Measurements from ENCODE around the gene ADK.

ADK gene

DNA sequence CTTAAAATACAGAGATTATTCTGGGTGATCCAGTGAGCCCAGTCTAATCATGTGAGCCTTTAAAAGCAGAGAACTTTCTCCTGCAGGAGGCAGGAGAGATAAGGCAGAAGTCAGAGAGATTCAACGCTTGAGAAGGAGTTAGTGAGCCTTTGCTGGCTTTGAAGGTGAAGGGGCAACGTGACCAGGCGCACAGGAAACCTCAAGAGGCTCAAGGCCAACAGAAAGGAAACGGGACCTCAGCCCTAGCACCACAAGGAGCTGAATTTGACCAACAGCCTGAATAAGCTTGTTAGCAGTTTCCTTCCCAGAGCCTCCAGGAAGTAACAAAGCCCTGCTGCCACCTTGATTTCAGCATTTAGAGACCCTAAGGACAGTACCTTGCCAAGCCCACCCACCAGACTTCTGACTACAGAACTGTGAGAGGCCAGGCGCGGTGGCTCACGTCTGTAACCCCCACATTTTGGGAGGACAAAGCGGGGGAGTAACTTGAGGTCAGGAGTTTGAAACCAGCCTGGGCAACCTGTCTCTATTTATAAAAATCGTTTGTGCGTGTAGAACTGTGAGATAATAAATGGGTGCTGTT lies 588.1 kb downstream of the ADK start:
- DNase-seq (ENCODE audit: low read depth): peak; percentile 34

DNA sequence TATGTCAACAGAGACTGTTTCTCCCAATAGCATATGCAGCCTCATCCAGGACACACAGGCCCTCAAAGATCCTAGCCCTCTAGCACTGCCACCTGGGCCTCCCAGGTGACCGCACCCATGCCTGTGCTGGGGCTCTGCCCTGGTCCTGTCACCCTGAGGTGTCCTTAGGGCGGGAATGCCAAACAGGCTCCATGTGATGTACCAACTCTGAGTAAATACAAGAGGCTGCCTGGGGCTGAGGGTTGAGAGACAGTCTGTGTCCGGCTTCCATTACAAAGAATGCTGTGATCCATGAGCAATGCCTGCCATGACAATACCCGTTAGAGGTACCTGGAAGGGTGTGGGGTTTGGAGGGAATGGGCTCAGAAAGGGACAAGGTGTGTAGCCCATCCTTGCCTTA lies 592.4 kb downstream of the ADK start:
- no peak for DNase-seq (ENCODE audit: low read depth)

DNA sequence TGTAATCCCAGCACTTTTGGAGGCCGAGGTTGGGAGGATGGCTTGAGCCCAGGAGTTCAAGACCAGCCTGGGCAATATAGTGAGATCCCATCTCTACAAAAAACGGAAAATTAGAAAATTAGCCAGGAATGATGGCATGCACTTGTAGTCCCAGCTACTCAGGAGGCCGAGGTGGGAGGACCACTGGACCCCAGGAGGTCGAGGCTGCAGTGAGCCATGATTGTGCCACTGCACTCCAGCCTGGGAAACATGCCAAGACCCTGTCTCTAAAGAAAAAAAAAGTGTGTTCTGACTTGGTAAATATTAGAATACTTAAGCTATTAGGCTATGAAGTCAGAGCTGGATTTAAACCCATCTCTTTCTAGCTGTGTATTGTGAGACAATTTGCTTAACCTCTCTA lies 594.4 kb downstream of the ADK start:
- no peak for DNase-seq (ENCODE audit: low read depth)

DNA sequence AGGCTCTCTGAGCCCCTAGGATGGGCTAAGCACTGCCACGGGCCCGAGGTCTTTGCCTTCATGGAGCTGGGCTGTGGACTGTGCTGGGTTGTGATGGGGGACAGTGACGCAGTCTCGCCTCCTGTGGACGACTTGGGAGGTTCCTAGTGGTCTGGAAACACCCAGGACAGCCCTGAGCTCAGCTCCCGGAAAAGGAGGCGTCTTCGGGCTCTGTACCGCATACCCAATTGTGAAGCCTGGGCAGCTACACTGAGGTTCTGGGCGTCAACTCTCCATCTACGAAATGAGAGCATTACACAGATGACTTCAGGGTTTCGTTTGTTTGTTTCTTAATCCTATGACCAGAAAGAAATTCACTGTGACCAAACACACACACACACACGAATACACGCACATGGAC lies 595.8 kb downstream of the ADK start:
- no peak for DNase-seq (ENCODE audit: low read depth)

DNA sequence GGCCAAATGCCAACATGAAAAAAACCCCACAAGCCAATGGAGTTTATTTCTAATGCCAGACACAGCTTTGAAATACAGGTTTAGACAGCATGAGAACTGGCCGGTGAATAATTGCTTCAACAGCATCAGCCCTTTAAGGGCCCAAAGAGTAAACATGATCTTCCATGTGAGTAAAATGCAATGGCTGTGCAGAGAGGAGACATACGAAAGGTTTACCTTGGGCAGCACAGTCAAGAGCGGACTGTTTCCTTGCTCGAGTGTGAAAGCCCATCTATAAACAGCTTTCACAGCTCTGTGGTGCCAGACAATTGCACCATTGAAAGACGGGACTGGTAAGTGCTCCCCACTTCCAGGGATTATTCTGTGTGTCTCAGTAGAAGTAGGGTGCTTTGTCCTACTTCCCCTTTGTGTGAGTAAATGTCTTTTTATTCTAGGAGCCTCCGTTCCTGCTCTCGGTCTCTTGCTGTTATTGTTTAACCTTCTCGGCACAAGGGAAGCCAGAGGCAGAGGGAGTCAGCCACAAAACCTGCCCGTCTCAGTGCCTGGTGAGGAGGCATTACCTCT lies 597.5 kb downstream of the ADK start:
- no peak for DNase-seq (ENCODE audit: low read depth)

DNA sequence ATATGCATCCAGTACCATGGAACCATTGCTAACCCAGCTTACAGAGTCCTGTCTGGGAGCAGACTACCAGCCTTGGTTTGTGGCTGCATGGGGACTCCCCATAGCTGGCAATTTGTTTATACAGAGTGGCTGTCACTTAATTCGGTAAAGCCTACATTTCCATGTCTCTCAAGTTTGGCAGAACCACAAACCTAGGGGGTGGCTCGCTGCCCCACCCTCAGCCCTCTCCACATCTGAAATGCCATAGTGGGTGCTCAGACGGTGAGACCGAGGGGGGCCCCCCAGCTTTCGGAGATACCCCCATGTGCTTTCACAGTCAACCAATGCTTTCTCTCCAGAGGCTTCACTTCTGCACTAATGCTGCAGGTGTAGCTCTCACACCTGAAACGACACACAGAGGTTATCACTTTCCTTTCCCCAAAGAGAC lies 599.8 kb downstream of the ADK start:
- DNase-seq (ENCODE audit: low read depth): no peak

DNA sequence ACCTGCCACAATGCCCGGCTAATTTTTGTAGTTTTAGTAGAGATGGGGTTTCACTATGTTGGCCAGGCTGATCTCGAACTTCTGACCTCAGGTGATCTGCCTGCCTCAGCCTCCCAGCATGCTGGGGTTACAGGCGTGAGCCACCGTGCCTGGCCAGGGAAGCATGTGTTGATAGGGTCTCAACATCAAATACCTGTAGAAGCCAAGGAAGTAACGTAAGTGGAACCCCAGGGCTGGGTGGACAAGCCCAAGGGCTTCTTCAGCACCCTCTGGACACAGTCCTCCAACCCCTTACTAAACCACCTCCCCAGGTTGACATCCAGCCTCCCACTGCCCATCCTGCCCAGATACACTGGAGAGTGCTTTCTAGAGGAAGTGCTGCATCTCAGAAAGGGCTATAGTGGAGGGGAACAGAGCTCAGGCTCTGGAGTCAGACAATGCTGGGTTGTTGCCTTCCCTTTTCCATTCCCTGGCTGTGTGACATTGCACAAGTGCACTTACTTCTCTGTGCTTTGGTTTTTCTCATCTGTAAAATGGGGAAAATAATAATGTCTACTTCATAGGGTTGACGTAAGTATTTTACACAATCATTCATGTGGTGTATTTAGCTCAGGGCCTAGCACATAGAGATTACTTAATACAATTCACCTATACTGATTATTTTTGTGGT lies 601.5 kb downstream of the ADK start:
- no peak for DNase-seq (ENCODE audit: low read depth)

DNA sequence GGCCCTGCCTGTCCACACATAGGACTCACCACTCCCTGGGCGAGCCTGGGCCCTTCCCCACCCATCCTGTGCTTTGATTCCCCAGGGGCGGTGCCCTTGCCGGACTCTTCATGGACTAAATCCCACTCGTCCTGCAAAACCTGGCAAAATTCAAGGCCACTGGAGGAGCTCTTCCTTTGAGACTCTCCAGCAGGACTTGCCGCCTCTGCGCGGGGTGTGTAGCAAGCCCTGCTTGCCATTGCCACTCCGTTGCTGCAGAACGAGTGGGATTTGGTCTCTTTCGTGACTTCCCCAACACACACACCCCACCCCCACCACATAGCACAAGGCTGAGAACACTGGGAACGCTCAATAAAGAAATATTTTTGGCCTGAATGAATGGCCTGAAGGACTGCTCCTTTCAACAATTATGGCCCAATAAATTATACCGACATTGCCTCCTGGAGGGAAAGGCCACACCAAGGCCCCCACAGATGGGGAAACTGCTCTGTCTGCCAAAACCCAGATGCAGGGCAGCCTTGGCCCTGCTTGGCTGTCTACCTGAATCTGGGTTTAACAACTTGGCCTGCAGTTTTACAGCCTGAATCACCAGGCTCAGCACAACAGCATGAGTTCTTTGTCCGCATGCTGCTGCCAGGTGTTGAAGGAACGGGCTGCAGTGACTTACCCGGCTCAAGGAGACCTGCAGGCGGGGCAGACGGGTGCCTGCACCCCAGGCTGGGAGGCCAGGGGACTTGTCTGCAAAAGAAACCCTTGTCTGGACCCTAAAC lies 602.6 kb downstream of the ADK start:
- DNase-seq (ENCODE audit: low read depth): peak; percentile 20

DNA sequence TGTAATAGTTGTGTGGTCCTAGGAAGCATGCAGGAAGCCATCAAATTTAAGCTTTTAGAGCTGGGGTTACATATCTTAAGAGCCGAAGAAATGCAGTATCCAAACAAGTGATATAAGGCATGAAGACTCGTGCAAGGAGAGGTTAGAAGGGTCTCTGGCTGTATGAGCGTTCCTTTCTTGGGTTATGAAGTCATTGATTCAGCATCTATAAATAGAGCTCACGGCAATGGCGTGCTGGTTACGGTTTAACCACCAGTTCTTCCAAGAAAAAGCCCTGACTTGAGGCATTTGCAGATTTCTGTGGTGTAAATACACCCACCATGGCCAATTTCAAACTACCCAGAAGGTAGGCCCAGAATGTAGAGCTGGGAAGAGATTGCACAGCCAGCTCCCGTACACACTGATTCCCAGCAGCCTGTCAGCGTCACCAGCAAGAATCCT lies 603.4 kb downstream of the ADK start:
- no peak for DNase-seq (ENCODE audit: low read depth)

DNA sequence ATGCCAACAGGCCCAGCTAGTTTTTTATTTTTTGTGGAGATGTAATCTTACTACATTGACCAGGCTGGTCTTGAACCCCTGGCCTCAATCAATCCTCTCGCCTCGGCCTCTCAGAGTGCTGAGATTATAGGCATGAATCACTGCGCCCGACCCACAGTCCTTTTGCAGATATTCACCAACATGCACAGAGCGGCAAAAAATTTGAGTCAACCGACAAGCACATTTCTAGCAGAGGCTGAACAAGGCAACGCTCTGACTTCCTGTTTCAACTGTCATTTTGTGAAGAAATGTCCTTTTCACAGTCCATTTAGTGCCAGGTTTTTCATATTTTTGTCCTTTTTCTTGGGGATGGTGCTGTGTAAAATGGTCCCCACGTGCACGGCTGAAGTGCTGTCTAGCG lies 604.3 kb downstream of the ADK start:
- DNase-seq (ENCODE audit: low read depth): no peak

Measured in iris pigment epithelial cell (primary cell).